Adrenal gland (tissue), 12 donors: ENCODE results near the gene PLEKHG4B. TPM values are rescaled to one million over a fixed set of nuclear protein-coding genes. Genes with fewer than 3 reads are reported as not detected.

Experiments used
- DNase-seq, 7 donors: peaks; one replicate each; pipeline ENCODE4 v3.0.0-alpha.2; 2019 to 2020
- H3K27ac ChIP-seq, 5 donors: fragments of 200-600 bp; sonication (generic) in 4 of 5; 1 replicate in 3 of 5; 2 replicates in 2 of 5; pipeline versions ENCODE4 v1.5.1 to v1.8.0; 2016 to 2020; ENCODE audit warnings: mild to moderate bottlenecking in 1 of 5
- H3K27me3 ChIP-seq: fragments of 200-600 bp; 2 replicates; pipeline ENCODE4 v1.8.0; 2021
- H3K36me3 ChIP-seq, 2 donors: fragments of 200-600 bp; replicated peaks in 1 of 2; 1 replicate in 1 of 2; 2 replicates in 1 of 2; pipeline versions ENCODE4 v1.5.1 to v1.8.0; 2018 to 2022
- H3K4me1 ChIP-seq, 2 donors: fragments of 200-600 bp; replicated peaks in 1 of 2; 1 replicate in 1 of 2; 2 replicates in 1 of 2; pipeline versions ENCODE4 v1.5.1 to v1.8.0; 2018 to 2021
- H3K4me3 ChIP-seq, 4 donors: fragments of 200-600 bp; sonication (generic) in 3 of 4; one replicate each; pipeline ENCODE4 v1.5.1; 2016 to 2018
- H3K9me3 ChIP-seq, 3 donors: fragments of 200-600 bp; sonication (generic) in 1 of 3; replicated peaks in 1 of 3; 1 replicate in 2 of 3; 2 replicates in 1 of 3; pipeline versions ENCODE4 v1.5.1 to v1.8.0; 2016 to 2021
- POLR2A ChIP-seq, 2 donors: fragments of 450-650 bp; IDR thresholded peaks; one replicate each; pipeline ENCODE4 v1.6.1; 2017; ENCODE audit warnings: antibody characterized with exemption in 2 of 2, mild to moderate bottlenecking in 2 of 2, moderate library complexity in 1 of 2
- WGBS, 4 donors: extraction: QIAGEN DNeasy Blood & Tissue Kit in 2 of 4; methylation state at CpG; one replicate each; pipeline versions ENCODE4 v1.1.5 to v1.1.7; 2013 to 2017; 5-methylcytosine and 5-hydroxymethylcytosine counted together
- intact Hi-C, 2 donors: fragments of 100-400 bp; cut with DNase I; formaldehyde crosslinking; loops; one replicate each; pipeline versions ENCODE4 v1.14.1 to v1.15.0; 2022 to 2023
- polyA plus RNA-seq, 3 donors: library from polyadenylated mRNA; stranded (reverse); fragments of 200-250 nt in 2 of 3; fragments of 350-450 nt in 1 of 3; fragmentation: Illumina TruSeq in 1 of 3; extraction: RNeasy Lipid Tissue Mini Kit (QIAGEN cat#74804) in 1 of 3; gene quantifications; one replicate each; pipeline ENCODE4 v1.2.3, GENCODE V29; 2013 to 2014
- total RNA-seq, 9 donors: library from RNA; depleted of rRNA in 4 of 9; stranded (reverse); fragments of >200 nt in 4 of 9; fragments of 120-200 nt in 1 of 9; fragmentation: NEBNext Ultra II Directional in 1 of 9; extraction: Animal tissue kit (Norgen Biotek cat#: 25700) in 1 of 9; gene quantifications; one replicate each; pipeline versions ENCODE4 v1.1.0 to v1.2.4, GENCODE V29; 2013 to 2023
- TF ChIP-seq, protein P1 (sequence below), 6 experiments: fragments of 450-650 bp in 4 of 6; fragments of 200-600 bp in 2 of 6; sonication (generic) in 1 of 6; IDR thresholded peaks; 1 replicate in 5 of 6; 2 replicates in 1 of 6; pipeline versions ENCODE4 v1.5.1 to v1.8.0; 2016 to 2021; ENCODE audit warnings: antibody characterized with exemption in 6 of 6, mild to moderate bottlenecking in 2 of 6, moderate library complexity in 1 of 6
- donor health status: healthy with polysubstance abuse.
- donor health status: Bipolar disorder and iron deficiency.
- donor health status: DM: yes; HTN: yes; CAD: no.
- donor health status: DM: no; HTN: no; CAD: no.
- donor health status: DM: no; HTN: no; CAD: no.
- donor health status: DM: yes; HTN: yes; CAD: no.

PLEKHG4B gene
- total and polyA plus RNA-seq, 12 donors = 0.03 to 3.4 (median 0.12) TPM

- intact Hi-C loops = no loop called here
- Histone ChIP-seq H3K9me3 (no peaks in the 10 kb centered on the region), H3K27ac (no peak overlapping the region), H3K36me3 (no peaks in the 10 kb centered on the region), H3K4me1 (peaks cover 0 to 2% of the 10 kb centered on the region in 2 donors), H3K27me3 (no peaks in the 10 kb centered on the region), H3K4me3 (no peak overlapping the region)
- WGBS, 4 donors = 84 to 87% (median 86%) methylated on average over 9 to 17 of the region's 17 CpGs
- TF ChIP-seq POLR2A (IDR thresholded peaks at IDR 0.05) = no peak
- TF ChIP-seq, protein P1, sequence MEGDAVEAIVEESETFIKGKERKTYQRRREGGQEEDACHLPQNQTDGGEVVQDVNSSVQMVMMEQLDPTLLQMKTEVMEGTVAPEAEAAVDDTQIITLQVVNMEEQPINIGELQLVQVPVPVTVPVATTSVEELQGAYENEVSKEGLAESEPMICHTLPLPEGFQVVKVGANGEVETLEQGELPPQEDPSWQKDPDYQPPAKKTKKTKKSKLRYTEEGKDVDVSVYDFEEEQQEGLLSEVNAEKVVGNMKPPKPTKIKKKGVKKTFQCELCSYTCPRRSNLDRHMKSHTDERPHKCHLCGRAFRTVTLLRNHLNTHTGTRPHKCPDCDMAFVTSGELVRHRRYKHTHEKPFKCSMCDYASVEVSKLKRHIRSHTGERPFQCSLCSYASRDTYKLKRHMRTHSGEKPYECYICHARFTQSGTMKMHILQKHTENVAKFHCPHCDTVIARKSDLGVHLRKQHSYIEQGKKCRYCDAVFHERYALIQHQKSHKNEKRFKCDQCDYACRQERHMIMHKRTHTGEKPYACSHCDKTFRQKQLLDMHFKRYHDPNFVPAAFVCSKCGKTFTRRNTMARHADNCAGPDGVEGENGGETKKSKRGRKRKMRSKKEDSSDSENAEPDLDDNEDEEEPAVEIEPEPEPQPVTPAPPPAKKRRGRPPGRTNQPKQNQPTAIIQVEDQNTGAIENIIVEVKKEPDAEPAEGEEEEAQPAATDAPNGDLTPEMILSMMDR (IDR thresholded peaks at IDR 0.05) = no peak
- DNase-seq = no peak
Measured at GRCh38 chr5:192970-193831, 101.2 kb downstream of the PLEKHG4B start.

GRCh38 chr5:194102-194501 is 102.1 kb downstream of the PLEKHG4B start:
- TF ChIP-seq POLR2A (IDR thresholded peaks at IDR 0.05) = no peak
- TF ChIP-seq, protein P1 (IDR thresholded peaks at IDR 0.05) = no peak
- 87 to 94% (median 90%) methylated on average over 15 of the region's 15 CpGs for WGBS, 4 donors
- DNase-seq = no peak
- H3K4me1 ChIP-seq = no peaks in the 10 kb centered on the region
- H3K36me3 ChIP-seq = no peaks in the 10 kb centered on the region
- no peaks in the 10 kb centered on the region for H3K27me3 ChIP-seq
- no peak overlapping the region for H3K27ac ChIP-seq
- intact Hi-C loops = no loop called here
- H3K9me3 ChIP-seq = no peaks in the 10 kb centered on the region
- no peak overlapping the region for H3K4me3 ChIP-seq

GRCh38 chr5:194603-195209 is 102.7 kb downstream of the PLEKHG4B start:
- WGBS, 4 donors = 94 to 96% (median 95%) methylated on average over 34 to 36 of the region's 36 CpGs
- H3K36me3 ChIP-seq = no peaks in the 10 kb centered on the region
- DNase-seq = no peak
- no peak overlapping the region for H3K27ac ChIP-seq
- TF ChIP-seq, protein P1 (IDR thresholded peaks at IDR 0.05) = no peak
- TF ChIP-seq POLR2A (IDR thresholded peaks at IDR 0.05) = no peak
- no peaks in the 10 kb centered on the region for H3K4me1 ChIP-seq
- no peaks in the 10 kb centered on the region for H3K27me3 ChIP-seq
- intact Hi-C loops = no loop called here
- H3K4me3 ChIP-seq = no peak overlapping the region
- H3K9me3 ChIP-seq = no peaks in the 10 kb centered on the region

- H3K36me3 ChIP-seq = no peaks in the 10 kb centered on the region
- no peak for TF ChIP-seq POLR2A (IDR thresholded peaks at IDR 0.05)
- TF ChIP-seq, protein P1 (IDR thresholded peaks at IDR 0.05) = no peak
- 82 to 88% (median 86%) methylated on average over 27 to 33 of the region's 33 CpGs for WGBS, 4 donors
- DNase-seq = no peak
- no peaks in the 10 kb centered on the region for H3K4me1 ChIP-seq
- H3K9me3 ChIP-seq = no peaks in the 10 kb centered on the region
- no peaks in the 10 kb centered on the region for H3K27me3 ChIP-seq
- intact Hi-C loops = no loop called here
- no peak overlapping the region for H3K4me3 ChIP-seq
- no peak overlapping the region for H3K27ac ChIP-seq
Measured at GRCh38 chr5:195401-196160, 103.6 kb downstream of the PLEKHG4B start.
